Panc1 (cell line): Measurements from ENCODE around the gene AMBRA1. TPM values are rescaled to one million over a fixed set of nuclear protein-coding genes. Genes with fewer than 3 reads are reported as not detected.

Source experiments
- ATAC-seq: fragments of 200-7000 bp; cut with Tn5 transposase; 2 replicates; pipeline ENCODE4 v1.9.1; 2020; ENCODE audit warnings: mild to moderate bottlenecking, moderate library complexity
- BruUV-seq: library from RNA; stranded (reverse); fragments of 400-500 nt; replicated peaks from 2 replicates; lab custom pipeline; 2021; lab: Mats Ljungman, UMichigan
- CTCF ChIA-PET: fragments of 300-600 bp; sonication (Branson Sonifier 250); formaldehyde crosslinking; loops from one replicate; lab custom pipeline; 2022; ENCODE audit warnings: antibody characterized with exemption; lab: Charles Lee
- POLR2A ChIA-PET: fragments of 300-600 bp; sonication (Branson Sonifier 250); formaldehyde crosslinking; loops from one replicate; lab custom pipeline; 2022; ENCODE audit warnings: antibody characterized with exemption; lab: Charles Lee
- DNase-seq: peaks from one replicate; pipeline ENCODE4 v3.0.0-alpha.2; 2010; ENCODE audit warnings: low read depth, low spot score
- H3K27ac ChIP-seq: 2 replicates; pipeline ENCODE4 v1.5.1; 2011; ENCODE audit warnings: mild to moderate bottlenecking, low read length, inconsistent platforms
- H3K27me3 ChIP-seq: fragments of 200-500 bp; sonication (Bioruptor generic); 2 replicates; pipeline ENCODE4 v1.6.0; 2014; ENCODE audit warnings: low read length, inconsistent platforms; ENCODE audit not compliant: control insufficient read depth, insufficient read depth
- H3K36me3 ChIP-seq: fragments of 200-500 bp; sonication (Bioruptor generic); 2 replicates; pipeline ENCODE4 v1.5.1; 2014; ENCODE audit warnings: inconsistent platforms, mild to moderate bottlenecking, low read length, moderate library complexity; ENCODE audit not compliant: control insufficient read depth, insufficient read depth
- H3K4me1 ChIP-seq: 2 replicates; pipeline ENCODE4 v1.5.1; 2011; ENCODE audit warnings: inconsistent platforms, mild to moderate bottlenecking, low read length, moderate library complexity; ENCODE audit not compliant: control insufficient read depth, insufficient read depth
- H3K4me3 ChIP-seq, 2 experiments: 2 replicates each; pipeline ENCODE4 v1.5.1; 2011 to 2012; ENCODE audit warnings: low read depth in 2 of 2, low read length in 2 of 2, mild to moderate bottlenecking in 2 of 2, inconsistent platforms in 1 of 2, moderate library complexity in 1 of 2
- H3K9me3 ChIP-seq: fragments of 200-500 bp; sonication (Bioruptor generic); 2 replicates; pipeline ENCODE4 v1.5.1; 2014; ENCODE audit warnings: low read depth, mild to moderate bottlenecking, inconsistent platforms, low read length, moderate library complexity; ENCODE audit not compliant: control insufficient read depth, insufficient read depth
- CTCF ChIP-seq: fragments of 450-650 bp; IDR thresholded peaks from 2 replicates; pipeline ENCODE4 v1.5.1; 2017; ENCODE audit warnings: mild to moderate bottlenecking
- POLR2AphosphoS5 ChIP-seq: IDR thresholded peaks from 2 replicates; pipeline ENCODE4 v1.6.1; 2012; ENCODE audit warnings: mild to moderate bottlenecking, low read depth, low read length, moderate library complexity
- SIN3A ChIP-seq: IDR thresholded peaks from 2 replicates; pipeline ENCODE4 v1.6.1; 2012; ENCODE audit warnings: low read depth, mild to moderate bottlenecking, low read length, moderate library complexity, borderline replicate concordance; ENCODE audit not compliant: insufficient read depth
- TCF7L2 ChIP-seq: IDR thresholded peaks from 2 replicates; pipeline ENCODE4 v1.6.1; 2011; ENCODE audit warnings: mild to moderate bottlenecking, low read depth, low read length, inconsistent platforms
- in situ Hi-C: cut with HindIII; loops from 2 replicates; pipeline ENCODE4 v1.10.0; 2016; ENCODE audit warnings: low sequenced_read_pairs, low pct_unique_long_range_greater_than_20kb
- intact Hi-C: fragments of 100-400 bp; cut with micrococcal nuclease; formaldehyde crosslinking; loops from one replicate; pipeline ENCODE4 v1.10.0; 2022; ENCODE audit not compliant: unreplicated experiment
- total RNA-seq: library from RNA; stranded (reverse); gene quantifications from one replicate; pipeline ENCODE4 v1.2.1, GENCODE V29; 2021; ENCODE audit not compliant: unreplicated experiment
- TF ChIP-seq, protein P1 (sequence below), 2 experiments: IDR thresholded peaks; 2 replicates each; pipeline ENCODE4 v1.6.1; 2011 to 2012; ENCODE audit warnings: low read depth in 2 of 2, control low read depth in 1 of 2, low read length in 1 of 2, mild to moderate bottlenecking in 1 of 2, moderate library complexity in 1 of 2; ENCODE audit not compliant: insufficient read depth in 1 of 2

AMBRA1 gene
- total RNA-seq, 1 experiment from 2014 or later, result 40.0 TPM

GRCh38 chr11:46351148-46351547, 242.7 kb downstream of the AMBRA1 start:
- Histone ChIP-seq H3K9me3 (no peaks in the 10 kb centered on the region), H3K4me3 (no peak overlapping the region), H3K27me3 (no peaks in the 10 kb centered on the region), H3K27ac (no peak overlapping the region), H3K4me1 (peaks cover 27% of the 10 kb centered on the region), H3K36me3 (no peaks in the 10 kb centered on the region)
- no TSS peak for BruUV-seq
- DNase-seq (no peak), ATAC-seq (no peak)
- intact Hi-C loops (no loop called here), in situ Hi-C loops (no loop called here)
- POLR2A ChIA-PET, result interaction anchor here (0.7 kb wide), 1 partner anchor 12 kb away, joined by 4 read pairs; no protein-coding TSS in a partner anchor
- TF ChIP-seq TCF7L2, result no peak
- CTCF ChIA-PET, result interaction anchor here (1.4 kb wide), 2 partner anchors 10 to 16 kb away, joined by 3 to 6 read pairs; no protein-coding TSS in a partner anchor

DNA sequence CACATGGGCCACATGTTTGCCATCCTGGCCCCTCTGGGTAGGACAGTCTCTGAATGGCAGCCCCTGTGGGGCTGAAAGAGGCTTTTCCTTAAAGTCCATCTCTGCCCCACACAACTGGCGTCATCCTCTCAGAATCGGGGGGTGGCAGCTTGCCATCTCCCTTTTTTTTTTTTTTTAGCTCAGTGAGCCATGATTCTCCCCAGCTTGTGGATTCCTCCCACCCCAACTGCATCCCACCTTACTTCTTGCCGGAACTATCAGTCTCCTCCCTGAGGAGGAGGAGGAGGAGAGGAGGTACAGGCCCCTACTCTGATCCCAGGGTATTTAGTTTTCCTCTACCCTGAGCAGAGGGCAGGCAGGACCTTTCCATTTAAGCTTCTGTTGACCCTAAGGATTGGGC, 243.1 kb downstream of the AMBRA1 start:
- in situ Hi-C loops, result no loop called here
- H3K4me1 ChIP-seq, result peaks cover 27% of the 10 kb centered on the region
- no peaks in the 10 kb centered on the region for H3K36me3 ChIP-seq
- ChIA-PET POLR2A (interaction anchor here (0.6 to 0.7 kb wide), 2 partner anchors 13 to 16 kb away, joined by 4 read pairs; no protein-coding TSS in a partner anchor), CTCF (interaction anchor here (0.6 kb wide), 1 partner anchor 1575 kb away, joined by 3 read pairs; no protein-coding TSS in a partner anchor)
- no peak for ATAC-seq
- TF ChIP-seq SIN3A (no peak), TCF7L2 (no peak), POLR2AphosphoS5 (no peak), CTCF (no peak)
- TF ChIP-seq, protein P1, sequence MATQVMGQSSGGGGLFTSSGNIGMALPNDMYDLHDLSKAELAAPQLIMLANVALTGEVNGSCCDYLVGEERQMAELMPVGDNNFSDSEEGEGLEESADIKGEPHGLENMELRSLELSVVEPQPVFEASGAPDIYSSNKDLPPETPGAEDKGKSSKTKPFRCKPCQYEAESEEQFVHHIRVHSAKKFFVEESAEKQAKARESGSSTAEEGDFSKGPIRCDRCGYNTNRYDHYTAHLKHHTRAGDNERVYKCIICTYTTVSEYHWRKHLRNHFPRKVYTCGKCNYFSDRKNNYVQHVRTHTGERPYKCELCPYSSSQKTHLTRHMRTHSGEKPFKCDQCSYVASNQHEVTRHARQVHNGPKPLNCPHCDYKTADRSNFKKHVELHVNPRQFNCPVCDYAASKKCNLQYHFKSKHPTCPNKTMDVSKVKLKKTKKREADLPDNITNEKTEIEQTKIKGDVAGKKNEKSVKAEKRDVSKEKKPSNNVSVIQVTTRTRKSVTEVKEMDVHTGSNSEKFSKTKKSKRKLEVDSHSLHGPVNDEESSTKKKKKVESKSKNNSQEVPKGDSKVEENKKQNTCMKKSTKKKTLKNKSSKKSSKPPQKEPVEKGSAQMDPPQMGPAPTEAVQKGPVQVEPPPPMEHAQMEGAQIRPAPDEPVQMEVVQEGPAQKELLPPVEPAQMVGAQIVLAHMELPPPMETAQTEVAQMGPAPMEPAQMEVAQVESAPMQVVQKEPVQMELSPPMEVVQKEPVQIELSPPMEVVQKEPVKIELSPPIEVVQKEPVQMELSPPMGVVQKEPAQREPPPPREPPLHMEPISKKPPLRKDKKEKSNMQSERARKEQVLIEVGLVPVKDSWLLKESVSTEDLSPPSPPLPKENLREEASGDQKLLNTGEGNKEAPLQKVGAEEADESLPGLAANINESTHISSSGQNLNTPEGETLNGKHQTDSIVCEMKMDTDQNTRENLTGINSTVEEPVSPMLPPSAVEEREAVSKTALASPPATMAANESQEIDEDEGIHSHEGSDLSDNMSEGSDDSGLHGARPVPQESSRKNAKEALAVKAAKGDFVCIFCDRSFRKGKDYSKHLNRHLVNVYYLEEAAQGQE (IDR thresholded peaks at IDR 0.05; ENCODE audit: insufficient read depth in 1 of 2, low read depth in 2 of 2, low read length in 1 of 2), result no peak
- intact Hi-C loops, result no loop called here
- no peak overlapping the region for H3K27ac ChIP-seq
- BruUV-seq, result no TSS peak
- no peaks in the 10 kb centered on the region for H3K9me3 ChIP-seq
- no peak overlapping the region for H3K4me3 ChIP-seq
- no peak for DNase-seq
- no peaks in the 10 kb centered on the region for H3K27me3 ChIP-seq
